GM18867 (cell line): Measurements from ENCODE around the gene EZR.

Experiments used
- ATAC-seq: cut with Tn5 transposase; IDR thresholded peaks from one replicate; pipeline ENCODE4 v1.9.1; 2021; ENCODE audit warnings: mild to moderate bottlenecking, moderate library complexity; ENCODE audit not compliant: unreplicated experiment

The EZR gene

DNA sequence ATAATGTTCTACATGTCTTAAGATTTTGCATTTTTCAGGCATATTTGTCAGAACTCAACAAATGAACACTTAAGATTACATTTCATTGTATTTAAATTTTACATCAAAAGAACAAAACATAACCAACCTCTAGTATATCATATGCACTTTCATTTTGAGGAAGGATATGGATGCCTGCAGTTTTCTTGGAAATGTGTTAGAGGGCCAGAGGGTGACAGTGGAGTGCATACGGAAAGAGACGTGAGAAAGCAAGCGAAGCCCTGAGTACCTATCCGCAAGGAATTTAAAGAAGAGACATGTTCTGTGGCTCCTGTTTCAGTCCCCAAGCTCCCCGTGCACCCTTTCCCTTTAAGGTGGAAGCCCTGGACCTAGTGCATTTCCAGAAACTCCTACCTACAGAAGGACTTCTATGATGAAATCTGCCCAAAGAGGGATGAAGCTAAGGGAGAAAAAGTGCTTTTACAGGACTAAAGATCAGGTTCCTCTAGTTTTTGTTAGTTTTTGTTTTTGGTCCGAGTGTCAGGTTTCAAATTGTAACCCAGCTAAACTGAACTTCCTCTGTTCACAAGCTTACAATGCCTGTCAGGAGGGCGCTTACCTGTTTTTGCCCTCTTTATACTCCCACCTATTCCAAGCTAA lies 38.8 kb downstream of the EZR start:
- no peak for ATAC-seq

DNA sequence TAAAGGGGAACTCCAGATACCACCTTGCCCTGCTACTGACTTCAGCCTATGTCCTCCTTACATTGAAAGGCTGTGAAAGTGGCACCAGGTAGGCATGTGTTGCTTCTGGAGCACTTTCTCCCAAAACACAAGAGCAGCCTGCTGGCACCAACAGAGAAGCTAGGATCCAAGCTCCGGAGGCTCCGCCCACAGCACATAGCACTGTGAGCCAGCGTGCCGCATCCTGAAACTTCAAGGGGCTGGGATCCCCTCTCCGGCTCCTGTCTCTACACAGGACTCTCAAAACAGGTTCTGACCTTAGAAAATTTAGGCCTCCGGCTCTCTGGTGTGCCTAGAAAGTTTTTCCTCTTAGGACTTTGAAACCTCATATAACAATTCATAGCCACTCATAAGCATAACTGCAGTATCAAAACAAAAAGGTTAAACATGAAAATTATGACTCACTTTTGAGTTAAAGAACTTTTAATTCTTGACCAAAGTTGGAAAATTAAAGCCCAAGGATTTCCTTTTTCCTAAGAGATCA lies 41.1 kb downstream of the EZR start:
- ATAC-seq: no peak

DNA sequence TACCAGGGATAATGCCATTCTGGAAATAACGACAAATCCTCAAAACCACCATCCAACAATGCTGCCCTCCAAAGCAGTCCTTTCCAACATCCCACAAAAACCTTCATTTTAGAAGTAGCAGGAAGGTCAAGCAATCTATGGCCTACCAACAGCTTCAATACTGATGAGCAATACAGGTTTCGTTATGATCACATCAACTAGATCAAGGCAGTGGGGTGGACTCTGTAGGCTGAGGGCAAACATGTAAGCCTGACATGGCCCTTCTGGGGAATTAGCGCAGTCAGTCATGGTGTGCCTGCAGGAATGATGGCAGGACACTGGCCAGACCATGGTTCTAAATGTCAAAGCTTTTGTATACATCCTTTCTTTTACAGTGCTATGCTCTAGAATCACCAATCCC lies 41.7 kb downstream of the EZR start:
- no peak for ATAC-seq

DNA sequence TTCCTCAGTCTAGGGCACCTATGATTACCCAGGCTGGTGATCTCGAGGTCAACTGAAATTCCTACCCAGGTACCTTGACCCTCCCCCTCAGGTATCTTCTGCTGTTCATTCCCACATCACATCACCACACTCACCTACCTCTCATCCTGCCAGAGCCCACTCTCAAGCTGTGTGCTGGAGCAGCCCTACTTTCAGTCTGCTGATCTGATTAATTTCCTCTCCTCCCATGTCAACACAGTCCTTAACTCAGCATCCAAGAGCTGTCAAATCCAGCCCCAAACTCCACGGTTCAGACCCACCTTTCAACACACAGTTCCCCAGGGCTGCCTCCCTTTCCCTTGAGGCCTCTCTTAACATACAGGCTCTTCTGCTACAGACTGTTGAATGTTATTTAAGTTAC lies 42.4 kb downstream of the EZR start:
- ATAC-seq: no peak

DNA sequence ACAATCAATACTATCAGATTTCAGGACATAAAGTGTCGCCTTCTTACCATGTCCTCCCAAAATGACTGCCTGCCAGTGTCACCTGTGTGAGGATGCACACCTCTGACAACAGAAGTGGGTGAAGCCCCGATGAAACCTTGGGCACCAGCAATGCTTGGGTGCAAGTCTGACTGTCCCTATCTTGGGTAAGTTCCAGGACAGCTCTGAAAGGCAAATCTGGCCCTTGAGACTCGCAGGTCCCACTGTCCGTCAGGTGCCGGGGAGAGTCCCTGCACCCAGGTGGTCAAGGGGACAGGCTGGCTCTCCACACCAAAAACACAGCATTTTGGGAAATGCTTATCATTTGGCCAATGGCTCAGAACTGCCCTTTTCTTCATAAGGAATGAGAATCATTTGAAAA lies 43.3 kb downstream of the EZR start:
- no peak for ATAC-seq

DNA sequence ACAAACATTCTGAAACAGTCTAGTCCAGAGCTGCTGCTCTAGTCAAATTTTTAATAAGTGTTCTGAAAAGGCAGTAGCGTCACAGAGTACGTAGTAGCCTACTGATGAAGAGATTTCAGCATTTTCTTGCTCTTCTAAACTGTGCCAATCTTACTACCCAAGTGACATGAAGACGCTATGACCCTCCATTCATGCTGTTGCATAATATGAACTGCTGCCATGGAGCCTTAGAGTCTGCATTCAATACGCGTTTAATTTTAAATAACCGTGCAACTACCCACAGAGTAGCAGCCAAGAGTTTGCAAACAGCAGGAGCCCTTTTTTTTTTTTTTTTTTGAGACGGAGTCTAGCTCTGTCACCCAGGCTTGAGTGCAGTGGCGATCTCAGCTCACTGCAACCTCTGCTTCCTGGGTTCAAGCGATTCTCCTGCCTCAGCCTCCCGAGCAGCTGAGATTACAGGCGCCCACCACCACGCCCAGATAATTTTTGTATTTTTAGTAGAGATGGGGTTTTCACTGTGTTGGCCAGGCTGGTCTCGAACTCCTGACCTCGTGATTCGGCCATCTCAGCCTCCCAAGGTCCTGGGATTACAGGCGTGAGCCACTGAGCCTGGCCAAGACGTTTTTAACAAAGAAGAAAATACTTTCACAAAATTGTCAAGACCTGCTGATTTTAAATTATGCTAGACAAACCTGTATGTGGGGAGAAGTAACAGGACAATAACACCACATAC lies 44.3 kb downstream of the EZR start:
- no peak for ATAC-seq

DNA sequence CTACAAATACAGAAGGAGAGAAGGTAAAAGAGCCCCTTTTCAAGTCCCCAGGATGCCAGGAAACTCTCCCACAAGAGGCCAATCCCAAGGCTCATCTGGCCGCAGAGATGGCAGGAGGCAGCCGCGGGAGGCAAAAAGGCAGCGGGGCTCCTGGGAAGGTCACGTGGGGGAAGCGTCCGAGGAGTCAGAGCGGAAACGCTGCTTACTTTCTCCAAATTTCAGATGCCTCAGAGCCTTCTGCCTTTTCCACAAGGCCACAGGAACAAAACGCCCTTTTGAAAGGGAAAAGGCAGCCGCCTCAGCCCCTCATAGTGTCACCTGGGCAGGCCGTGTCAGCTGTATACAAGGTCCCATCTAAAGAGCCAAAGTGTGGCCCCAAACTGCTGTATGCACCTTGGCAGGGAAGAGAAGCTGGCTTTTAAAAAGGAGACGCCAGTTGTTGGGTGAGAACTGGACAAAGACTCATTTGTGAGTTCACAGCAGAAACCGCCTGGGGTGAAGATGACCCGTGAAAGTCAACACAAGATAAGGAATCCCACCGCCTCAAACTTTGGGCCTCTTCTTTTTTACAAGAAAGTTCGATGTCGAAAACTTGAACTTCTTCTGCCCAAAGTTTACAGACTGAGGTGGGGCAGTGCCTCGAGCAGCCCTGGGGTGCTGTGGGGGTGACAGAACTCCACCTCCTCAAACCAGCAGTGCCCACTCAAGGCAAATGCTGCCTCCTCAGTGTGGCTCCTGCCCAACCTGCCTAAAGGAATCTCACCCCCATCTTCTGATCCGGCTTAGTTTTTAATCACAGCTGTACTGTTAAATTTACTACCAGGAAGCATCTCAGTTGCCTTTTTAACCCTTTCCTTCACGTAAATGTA lies 45.4 kb downstream of the EZR start:
- no peak for ATAC-seq

DNA sequence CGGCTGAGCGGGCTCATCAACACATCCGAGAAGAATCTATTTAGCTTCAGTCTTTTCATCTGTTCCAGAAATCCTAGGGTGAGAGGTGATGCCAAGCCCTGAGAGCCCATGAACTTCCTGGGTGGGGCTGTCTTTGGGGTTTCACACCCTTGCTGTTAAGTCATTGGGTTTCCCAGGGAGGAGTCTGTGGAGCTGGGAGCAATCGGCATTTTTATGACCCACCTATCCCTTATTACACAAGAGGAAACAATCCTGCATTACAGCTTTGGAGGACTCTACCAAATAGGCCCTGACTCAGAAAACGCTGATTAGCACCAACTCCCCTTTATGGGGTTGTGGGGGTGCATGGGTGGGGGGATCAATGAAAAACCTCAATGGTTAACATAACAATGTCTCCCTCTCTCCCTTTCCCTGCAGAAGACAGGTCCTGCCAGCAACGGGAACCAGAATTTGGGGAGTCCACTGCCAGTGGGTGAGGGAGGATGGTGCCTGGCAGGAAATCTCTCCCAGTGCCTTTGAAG lies 46.3 kb downstream of the EZR start:
- no peak for ATAC-seq

DNA sequence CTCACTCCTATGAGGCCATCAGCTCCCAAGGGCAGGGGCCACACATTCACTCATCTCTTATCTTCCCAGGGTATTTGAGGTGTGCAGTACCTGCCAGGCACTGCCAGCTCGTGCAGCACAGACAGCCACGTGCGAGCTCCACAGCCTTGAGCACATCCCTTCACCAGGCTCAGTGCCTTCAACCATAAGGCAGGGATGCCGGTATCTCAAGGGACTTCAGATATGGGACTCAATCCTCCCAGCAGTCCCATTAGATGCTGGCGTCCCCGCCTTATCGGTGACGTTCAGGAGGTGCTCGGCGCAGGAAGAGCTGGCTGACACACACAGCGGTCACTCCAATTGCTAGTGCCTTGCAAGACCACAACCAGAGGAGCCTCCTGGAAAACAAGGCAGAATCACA lies 47.0 kb downstream of the EZR start:
- no peak for ATAC-seq

DNA sequence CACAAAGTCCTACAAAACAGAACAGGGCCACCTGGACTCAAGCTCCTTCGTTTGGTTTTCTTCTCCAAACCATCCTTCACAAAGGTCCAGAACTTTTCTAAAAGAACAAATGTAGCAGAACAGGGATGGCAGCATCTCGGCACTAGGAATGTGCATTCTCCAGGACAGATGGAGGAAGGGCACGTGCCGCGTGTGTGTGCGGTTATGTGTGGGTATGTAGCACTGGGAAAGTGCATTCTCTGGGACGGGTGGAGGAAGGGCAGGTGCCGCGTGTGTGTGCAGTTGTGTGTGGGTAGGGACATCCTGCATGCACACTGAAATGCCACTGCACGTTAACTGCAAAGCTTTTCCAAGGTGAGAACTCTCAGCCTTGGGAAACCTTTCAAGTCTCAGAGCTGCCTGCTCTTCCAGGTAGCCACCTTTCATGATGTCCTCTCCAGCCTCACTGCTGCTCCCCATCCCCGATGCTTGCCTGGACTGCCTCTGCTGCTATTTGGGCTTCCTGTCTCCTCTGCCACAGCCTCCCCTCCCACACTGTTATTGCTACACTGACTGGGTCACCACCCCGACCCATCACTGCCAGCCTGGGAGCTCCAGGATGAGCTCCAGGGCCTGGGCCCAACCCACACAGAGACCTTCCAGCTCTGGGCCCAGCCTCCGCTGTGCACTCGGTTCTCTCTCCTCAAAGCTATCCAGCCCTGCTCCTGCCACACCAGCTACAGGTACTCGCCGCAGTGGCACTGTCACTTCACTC lies 47.6 kb downstream of the EZR start:
- ATAC-seq: no peak

DNA sequence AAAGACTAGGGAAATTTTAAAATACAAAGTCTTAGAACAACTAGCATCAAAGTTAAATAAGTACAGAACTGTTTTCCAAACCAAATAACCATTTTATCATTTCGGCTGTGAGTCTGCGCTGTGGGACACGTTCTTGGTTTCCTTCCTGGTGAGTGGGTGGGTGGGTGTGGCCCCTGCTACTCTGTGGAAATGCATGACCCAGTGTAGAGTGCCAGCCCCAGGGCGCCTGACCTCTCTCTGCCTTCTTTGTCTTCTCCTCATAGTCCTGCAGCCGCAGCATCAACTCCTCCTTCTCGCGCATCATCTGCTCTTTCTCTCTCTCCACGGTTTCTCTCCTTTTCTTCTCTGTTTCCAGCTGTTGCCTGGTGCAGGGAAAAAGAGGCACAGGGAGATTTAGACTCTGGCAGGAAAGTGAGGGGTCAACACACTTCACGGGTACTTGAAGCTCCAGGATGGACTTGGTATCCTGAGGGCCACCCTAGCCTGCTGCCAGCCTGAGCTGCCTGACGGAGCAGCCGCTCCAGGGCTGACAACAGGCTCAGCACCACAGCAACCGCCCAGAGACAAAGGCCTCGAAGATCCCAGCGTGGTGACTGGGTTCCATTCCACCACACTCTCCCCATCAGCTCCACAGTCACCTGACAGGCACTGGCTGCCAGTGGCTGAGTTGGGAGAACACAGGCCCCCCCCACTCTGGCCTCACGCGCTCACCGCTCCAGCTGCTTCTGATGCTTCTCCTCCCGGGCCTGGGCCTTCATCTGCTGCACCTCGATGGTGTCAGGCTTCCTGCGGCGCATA lies 48.4 kb downstream of the EZR start:
- ATAC-seq: no peak

DNA sequence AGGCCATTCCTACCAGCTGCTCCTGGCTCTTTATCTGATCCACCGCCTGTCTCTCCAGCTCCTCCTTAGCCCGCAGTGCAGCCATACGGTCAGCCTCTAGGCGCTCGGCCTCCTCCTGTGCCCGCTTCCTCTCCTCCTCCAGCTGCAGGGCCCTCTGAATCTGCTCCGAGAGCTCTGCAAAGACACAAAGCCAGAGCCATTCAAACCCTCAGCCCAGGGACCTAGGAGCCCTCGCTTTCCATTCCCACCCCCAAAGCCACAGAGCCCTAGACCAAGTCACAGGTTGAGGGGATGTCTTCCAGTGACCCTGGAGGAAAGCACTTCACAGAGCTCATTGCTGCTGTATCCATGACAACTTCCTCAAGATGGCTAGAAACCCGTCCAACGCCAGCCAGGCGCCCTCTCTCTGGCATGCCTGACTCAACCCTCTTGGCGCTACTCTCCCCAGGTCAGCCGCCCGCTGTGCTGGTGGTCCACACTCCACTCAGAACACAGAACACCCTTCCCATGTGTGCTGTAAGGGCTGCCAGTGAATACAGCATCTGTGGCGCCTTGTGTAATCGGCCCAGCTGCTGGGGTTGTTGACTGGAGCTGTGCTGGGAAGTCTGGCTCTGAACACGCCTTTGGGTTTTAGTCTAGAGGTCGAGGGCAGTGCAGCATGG lies 49.3 kb downstream of the EZR start:
- ATAC-seq: no peak

DNA sequence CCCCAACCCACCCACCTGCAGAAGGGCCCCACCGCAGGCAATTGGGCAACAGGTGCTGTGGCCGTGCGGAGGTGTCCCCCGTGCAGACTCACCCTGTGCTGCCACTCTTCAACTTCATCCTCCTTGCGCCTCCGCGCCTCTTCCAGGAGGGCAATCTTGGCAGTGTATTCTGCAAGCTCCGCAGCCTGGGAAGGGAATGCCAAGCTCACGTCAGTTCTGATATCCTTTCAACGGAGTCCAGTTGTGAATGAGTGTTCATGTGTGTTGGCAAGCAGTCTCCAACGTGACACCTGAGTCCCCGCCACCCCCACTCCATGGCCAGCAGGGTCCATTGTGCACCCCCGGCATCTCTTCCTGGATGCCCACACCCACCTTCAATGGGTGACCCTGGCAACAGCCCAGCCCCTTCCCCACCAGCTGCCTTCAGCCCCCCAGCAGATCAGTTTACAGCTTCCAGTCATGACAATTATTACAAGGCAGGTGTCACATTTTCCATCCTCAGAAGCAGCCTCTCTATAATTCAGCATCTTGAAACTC lies 49.9 kb downstream of the EZR start:
- no peak for ATAC-seq

DNA sequence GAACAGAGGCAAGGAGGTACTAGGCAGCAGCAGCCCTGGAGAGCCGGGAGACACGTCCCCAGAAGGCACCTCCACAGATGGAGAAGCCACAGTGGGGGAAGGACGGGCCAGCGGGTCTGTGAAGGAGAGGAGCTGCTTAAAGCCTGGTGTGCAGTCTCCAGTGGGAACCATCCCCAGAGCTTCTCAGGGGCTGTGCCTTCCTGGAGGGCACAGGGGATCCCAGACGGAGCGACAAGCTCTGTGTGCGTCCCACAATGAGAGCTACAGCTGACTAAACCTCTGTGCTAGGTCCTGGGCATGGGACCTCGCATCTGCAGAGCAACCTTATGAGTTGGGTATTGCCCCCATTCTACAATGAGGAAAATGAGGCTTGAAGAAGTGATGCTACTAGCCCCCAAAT lies 50.7 kb downstream of the EZR start:
- no peak for ATAC-seq

DNA sequence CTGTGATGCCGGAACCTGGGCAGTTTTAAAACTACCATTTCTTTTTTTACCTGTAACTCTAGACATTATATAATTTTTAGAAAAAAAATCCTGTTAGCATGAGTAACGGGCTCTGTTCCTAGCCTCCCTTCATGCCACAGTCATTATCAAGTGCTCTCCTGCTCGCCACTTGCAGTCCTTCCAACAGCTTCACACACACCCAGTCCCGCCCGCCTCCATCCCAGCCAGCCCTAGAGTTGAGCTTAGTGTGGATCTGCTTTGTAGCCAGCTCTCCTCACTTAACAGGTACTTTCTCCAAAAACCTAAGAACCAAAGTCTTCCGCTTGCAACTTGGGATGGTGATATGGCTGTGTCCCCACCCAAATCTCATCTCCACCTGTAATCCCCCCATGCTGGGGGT lies 51.5 kb downstream of the EZR start:
- no peak for ATAC-seq

DNA sequence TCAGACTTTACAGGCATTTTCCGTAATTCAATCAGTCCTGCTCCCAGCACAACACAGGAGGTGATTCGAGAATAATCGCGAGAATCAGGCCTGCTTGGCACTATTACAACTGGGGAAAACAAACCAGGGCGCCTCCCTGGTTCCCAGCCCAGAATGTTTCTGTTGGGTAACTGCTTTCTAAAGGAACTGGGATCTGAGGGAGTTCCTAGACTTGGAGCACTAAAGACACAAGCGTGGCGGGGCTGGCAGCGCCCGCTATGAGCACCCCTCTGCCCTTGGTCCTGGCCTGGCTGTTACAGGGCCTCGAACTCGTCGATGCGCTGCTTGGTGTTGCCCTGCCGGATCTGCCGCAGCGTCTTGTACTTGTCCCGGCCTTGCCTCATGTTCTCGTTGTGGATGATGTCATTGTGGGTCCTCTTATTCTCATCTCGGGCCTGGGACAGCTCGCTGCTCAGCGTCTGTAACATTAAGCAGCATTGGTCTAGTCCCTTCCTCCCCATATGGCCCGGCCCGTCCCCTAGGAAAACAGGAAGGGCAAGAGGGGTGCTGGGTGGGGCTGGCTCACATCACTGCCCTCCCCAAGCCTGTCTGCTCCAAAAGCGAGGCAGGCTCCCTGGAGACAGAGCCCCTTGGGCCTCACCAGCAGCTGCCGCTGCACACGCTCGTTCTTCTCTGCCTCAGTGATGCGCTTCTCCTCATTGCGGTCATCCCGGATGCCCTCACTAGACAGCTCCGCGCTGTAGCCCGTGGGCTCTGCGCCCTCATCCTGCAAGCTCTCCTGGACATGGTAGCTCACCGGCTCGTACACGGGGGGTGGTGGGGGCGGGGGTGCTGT lies 52.3 kb downstream of the EZR start:
- no peak for ATAC-seq

DNA sequence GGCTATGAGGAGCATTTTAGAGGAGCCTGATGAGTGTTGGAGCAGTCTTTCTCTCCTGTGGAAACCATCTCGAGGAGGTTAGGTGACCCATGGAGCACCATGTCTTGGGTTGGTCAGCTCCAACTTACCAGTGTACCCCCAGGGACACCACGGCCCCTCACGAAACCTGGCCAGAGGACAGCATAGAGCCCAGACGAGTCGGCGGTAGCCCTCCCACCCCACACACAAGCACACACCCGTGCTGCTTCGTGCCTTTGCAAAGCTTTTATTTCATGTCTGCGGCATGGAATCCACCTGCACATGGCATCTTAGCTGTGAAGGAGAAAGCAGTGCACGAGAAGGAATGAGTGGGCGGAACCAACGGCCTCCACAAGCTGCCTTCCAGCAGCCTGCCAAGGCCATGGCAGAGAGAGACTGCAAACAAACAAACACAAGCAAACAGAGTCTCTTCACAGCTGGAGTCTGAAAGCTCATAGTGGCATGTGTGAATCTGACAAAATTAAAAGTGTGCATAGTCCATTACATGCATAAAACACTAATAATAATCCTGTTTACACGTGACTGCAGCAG lies 53.6 kb downstream of the EZR start:
- ATAC-seq: no peak

DNA sequence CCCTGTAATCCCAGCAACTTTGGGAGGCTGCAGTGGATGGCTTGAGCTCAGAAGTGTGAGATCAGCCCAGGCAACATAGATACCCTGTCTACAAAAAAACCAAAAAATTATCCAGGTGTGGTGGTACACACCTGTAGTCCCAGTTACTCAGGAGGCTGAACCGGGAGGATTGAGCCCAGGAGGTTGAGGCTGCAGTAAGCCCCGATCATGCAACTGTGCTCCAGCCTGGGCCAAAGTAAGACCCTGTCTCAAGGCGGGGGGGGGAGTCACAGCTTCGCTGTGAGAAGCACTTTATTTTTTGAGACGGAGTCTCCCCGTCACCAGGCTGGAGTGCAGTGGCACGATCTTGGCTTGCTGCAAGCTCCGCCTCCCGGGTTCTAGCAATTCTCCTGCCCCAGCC lies 54.2 kb downstream of the EZR start:
- no peak for ATAC-seq
